Fibroblast of lung (primary cell): ENCODE results near the gene CFAP46.

Experiments
- EZH2 ChIP-seq: IDR thresholded peaks from 2 replicates; pipeline ENCODE4 v1.5.1; 2012; ENCODE audit warnings: low read length, control low read depth, mild to moderate bottlenecking; ENCODE audit errors: missing control alignments
- TF ChIP-seq, protein P1 (sequence below), 2 donors: IDR thresholded peaks in 1 of 2; conservative IDR thresholded peaks in 1 of 2; 1 replicate in 1 of 2; 2 replicates in 1 of 2; pipeline ENCODE4 v1.5.1; 2011 to 2012; ENCODE audit warnings: low read length in 2 of 2, control low read depth in 1 of 2, inconsistent platforms in 1 of 2, low read depth in 1 of 2, mild to moderate bottlenecking in 1 of 2

DNA sequence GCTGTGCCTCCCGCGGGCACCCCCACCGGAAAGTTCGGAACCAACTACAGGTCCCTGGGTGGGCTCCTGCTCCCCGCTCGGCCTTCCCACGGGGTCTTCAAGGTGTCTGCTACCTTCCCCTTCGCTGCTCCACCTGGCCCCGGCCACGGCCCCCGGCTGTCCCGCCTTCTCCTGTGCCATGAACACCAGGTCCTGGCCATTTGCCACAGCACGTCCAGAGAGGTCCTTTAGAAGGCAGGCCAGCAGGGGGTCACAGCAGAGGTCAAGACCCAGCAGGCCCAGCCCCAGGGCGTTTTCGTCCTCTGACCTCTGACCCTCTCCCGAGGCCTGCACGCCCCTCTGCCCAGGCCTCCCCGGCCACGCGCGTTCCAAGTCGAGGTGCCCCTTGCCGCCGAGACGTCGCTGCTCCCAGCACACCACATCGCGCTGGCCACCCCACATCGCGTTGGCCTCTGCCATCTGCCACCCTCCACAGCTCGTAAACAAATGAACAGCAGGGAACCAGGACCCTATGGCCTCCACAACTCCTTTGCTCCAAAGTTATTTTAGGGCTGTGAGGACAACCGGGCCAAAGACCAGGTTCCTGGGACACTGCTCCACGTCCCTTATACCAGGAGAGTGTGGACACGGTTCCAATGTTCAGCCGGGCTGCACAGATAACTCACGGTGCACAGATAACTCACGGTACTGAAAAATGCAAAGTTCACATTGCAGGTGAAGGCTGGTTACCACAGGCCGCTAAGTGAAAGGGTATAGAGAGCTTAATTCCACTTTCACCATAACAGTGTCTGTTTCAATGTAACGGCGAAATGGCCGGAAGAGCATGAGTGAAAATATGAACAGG lies 74.3 kb downstream of the CFAP46 start:
- no peak for TF ChIP-seq EZH2
- TF ChIP-seq, protein P1, sequence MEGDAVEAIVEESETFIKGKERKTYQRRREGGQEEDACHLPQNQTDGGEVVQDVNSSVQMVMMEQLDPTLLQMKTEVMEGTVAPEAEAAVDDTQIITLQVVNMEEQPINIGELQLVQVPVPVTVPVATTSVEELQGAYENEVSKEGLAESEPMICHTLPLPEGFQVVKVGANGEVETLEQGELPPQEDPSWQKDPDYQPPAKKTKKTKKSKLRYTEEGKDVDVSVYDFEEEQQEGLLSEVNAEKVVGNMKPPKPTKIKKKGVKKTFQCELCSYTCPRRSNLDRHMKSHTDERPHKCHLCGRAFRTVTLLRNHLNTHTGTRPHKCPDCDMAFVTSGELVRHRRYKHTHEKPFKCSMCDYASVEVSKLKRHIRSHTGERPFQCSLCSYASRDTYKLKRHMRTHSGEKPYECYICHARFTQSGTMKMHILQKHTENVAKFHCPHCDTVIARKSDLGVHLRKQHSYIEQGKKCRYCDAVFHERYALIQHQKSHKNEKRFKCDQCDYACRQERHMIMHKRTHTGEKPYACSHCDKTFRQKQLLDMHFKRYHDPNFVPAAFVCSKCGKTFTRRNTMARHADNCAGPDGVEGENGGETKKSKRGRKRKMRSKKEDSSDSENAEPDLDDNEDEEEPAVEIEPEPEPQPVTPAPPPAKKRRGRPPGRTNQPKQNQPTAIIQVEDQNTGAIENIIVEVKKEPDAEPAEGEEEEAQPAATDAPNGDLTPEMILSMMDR (conservative IDR thresholded peaks at IDR 0.05 in 1 of 2, IDR thresholded peaks at IDR 0.05 in 1 of 2; ENCODE audit: low read depth in 1 of 2, low read length in 2 of 2): no peak
